T47D (cell line): ENCODE data around the gene SIMC1.

ENCODE experiments used
- DNase-seq, 2 experiments: peaks; one replicate each; pipeline versions ENCODE4 v3.0.0 to v3.0.0-alpha.2; 2011 to 2012; ENCODE audit warnings: low read depth in 1 of 2, low spot score in 1 of 2
- JUND ChIP-seq: IDR thresholded peaks from 2 replicates; pipeline ENCODE4 v1.6.1; 2012; ENCODE audit warnings: low read depth
- in situ Hi-C: cut with HindIII; loops from 2 replicates; pipeline ENCODE4 v1.10.0; 2016; ENCODE audit warnings: low sequenced_read_pairs, low pct_unique_long_range_greater_than_20kb

Gene SIMC1

DNA sequence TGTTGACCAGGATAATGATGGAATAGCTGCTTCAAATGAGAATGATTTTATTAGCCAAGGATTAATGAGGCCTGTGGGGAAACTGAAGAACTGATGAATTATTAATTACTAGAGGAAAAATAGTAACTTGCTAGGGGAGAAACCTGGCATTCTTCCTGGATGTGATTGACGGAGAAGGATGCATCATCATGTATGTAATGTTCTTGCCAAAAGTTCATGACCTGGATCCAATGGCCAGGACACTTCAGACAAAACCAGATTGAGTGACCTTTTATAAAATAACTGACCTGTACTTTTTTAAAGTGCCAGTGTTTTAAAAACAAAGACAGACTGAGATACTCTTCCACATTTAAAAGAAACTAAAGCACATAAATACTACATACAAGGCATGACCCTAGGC lies 99.7 kb downstream of the SIMC1 start:
- no peak for DNase-seq
- in situ Hi-C loops: no loop called here
- TF ChIP-seq JUND: no peak

DNA sequence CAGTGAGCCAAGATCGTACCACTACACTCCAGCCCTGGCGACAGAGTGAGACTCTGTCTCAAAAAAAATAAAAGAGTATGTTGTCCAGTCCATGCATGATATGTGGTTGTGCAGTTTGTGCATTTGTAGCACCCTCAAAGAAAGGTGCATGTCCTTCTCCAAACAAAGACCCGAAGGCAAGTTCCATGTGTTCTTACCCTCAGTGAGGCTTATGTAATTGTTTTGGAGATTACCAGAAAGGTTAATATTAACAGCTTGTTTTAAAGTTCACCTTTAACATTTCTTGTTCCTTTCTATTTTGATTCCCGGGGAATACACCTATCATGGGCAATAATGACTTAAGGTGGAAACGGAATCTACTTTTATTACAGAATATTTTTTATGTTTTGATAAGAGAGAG lies 101.1 kb downstream of the SIMC1 start:
- DNase-seq: no peak
- in situ Hi-C loops: no loop called here
- no peak for TF ChIP-seq JUND

DNA sequence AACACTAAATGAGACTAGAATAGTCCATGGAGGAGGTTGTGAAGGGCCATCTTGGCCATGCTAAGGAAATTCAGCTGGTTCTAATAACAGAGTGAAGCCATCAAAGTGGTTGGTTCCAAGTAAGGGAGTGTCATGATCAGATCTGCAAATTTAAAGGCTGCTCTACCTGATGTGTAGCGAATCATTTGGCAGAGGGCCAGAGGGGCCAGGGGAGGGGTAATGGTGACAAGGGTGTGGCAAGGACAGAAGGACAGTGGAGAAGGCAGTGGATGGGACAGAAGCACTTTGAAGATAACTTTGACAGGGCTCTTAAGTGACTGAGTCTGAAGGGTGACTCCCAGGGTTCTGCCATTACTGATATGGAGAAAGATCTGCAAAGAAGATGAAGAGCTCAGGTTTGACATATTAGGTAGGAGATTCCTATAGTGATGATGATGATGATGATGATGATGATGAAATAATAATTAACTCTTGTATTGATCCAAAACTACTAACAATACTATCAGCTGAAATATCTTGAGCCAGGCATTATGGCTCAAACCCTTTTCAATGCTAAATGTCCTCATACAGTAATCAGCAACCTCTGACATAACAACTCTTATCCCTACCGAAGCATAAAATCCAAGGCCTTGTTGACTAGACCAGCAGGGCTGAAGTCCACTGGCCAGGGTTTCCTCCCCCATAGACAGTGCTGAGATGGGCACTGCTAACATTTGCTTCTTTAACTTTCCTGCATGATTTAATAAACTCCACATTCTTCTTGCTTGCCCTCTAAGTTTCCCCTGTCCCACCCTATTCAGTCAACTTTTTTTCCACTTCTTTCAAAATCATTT lies 103.3 kb downstream of the SIMC1 start:
- in situ Hi-C loops: no loop called here
- DNase-seq: no peak
- TF ChIP-seq JUND: no peak

DNA sequence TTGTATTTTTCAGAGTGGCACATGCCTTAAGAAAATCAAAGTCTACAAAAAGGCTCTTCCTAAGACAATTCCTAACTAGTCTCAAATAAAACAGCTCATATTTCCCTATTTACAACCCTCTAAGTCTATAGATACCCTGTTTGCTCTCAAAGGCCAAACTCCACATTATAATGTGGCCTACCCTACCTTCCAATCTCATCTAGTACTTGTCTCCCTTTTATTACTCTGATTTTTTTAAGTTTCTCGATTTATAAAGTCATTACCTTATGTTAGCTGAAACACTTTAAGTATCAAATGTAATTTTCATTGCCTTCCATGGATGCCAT lies 103.9 kb downstream of the SIMC1 start:
- TF ChIP-seq JUND: no peak

DNA sequence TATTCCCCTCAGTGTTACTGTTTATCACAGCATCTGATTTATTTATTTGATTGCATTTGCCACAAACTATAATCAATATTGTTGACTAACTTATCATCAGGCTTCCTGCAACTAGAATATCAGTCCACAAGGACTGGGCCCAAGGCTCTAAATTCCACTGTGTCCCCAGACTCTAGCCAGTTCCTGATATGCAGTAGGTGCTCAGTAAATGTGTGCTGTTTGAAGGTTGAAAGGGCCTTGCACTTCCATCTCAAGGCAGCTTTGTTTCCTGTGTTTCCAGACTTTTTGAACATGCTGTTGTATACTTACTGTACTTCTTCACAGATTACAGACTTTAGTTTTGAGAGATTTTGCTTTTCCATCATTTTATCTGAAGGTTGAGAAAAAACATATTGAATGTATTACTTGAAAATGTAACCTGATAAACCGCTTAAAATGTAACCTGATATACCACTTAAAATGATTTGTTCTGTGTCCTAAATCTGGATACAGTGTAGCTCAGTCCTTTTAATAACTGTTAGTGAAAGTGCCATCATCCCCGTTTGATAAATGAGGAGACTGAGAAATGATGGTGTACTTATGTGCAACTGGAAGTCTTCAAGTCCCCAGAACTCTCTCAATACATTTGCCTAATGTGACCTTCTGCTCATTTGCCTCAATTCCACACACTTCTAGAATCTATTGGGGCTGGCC lies 104.7 kb downstream of the SIMC1 start:
- DNase-seq: no peak
- in situ Hi-C loops: no loop called here
- no peak for TF ChIP-seq JUND

More for the DNA sequence above, 103.9 kb downstream of the SIMC1 start:
- in situ Hi-C loops: no loop called here
- DNase-seq: no peak

DNA sequence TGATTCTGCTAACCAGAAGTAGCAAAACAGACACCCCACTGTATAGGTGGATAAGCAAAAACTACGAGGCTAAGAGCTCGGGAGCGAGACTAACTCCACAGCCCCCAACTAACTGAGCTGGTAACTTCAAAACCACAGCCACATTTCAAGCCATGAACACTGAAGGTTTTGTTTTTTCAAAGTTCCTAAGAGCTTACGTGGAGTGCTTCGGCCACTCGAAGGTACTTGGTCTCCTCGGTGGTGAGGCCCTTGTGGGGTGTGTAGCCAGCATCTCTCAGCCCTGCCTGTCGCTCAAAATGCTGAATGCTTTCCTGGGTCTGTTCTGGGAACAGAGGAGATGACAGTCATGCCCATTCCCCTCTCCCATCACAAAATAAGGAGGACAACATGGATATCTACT lies 112.2 kb downstream of the SIMC1 start:
- in situ Hi-C loops: no loop called here
- no peak for TF ChIP-seq JUND
- no peak for DNase-seq

DNA sequence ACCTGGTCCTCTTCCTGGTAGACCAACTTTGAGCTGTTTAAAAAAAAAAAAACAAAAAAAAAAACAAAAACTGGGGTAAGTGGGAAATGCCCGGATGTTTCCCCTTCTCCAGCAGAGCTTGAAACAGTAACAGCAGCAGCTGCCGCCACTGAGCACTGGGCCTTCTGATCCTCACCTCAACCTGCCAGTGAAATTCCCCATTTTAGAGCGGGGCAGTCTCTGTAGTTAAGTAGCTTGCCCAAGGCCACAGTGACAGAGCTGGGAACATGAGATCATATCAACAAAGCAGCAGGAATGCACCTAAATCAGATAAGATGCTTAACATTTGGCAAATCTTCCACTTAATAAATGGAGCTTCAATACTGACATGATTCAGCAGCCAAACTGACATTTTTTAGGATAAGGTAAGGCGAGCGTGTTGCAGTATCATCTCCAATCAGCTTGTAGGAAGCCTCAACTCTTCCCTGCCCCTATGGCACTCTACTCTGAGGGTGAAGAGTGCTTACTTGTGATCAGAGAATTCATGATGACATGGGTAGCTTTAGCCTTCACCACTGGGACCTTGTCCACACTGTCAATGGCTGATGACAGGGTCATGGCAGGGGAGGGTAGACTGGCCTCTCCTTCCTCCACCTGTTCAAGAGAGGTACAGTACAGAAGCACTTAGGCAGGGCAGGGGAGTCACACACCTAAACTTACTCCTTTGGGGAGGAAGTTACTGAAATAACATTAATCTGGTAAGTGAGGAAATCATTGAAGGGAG lies 114.1 kb downstream of the SIMC1 start:
- TF ChIP-seq JUND: no peak
- in situ Hi-C loops: no loop called here
- peak in 1 of 2 experiments; percentile 28 for DNase-seq

DNA sequence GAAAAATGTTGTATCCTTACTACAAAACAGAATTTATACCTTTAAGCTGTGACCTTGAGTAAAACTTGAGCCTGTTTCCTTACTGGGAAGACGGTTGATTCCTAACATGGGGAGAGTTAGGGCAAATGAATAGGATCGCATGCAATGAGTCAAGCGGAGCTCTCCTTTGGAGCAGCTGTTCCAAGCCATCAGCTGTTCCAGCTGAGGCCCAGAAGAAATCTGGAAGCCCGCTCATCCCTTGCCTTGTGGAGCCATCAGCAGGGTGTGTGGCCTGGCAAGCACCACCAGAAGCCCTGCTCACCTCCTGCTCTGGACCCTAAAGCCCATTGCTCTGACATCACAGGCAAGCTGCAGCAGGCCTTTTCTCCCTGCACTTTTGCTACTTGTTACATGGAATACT lies 115.3 kb downstream of the SIMC1 start:
- no peak for TF ChIP-seq JUND
- in situ Hi-C loops: no loop called here
- no peak for DNase-seq

DNA sequence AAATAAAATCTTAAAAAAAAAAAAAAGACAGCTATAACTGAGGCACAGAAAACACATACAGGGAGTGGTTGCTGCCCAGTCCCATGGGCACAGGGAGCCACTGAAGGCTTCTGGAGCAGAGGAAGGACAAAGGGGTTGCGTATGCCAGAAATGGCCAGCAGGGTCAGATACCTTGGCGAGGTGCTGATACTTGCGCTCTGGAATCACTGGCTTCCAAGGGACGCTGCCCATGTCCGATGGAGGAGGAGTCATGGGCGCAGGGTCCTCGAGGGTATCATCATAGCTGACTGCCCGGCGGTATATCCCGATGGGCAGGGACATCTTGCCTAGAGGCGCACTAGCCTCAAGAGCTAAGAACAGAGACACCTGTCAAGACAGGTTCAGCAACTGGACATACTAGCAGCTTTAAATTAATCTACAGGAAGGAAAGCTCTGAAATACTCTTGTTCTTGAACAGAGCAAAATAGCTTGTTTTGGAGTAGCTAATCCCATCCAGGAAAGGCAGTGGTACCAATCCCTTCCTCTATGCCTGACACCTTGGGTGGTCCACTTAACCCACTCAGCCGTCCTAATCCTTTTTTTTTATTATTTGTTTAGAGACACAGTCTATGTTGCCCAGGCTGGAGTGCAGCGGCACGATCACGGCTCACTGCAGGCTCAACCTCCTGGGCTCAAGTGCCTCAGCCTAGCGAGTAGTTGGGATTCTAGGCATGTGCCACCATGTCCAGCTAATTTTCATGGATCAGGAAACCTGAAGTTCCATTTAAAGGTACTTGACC lies 117.4 kb downstream of the SIMC1 start:
- no peak for DNase-seq
- in situ Hi-C loops: no loop called here
- no peak for TF ChIP-seq JUND

DNA sequence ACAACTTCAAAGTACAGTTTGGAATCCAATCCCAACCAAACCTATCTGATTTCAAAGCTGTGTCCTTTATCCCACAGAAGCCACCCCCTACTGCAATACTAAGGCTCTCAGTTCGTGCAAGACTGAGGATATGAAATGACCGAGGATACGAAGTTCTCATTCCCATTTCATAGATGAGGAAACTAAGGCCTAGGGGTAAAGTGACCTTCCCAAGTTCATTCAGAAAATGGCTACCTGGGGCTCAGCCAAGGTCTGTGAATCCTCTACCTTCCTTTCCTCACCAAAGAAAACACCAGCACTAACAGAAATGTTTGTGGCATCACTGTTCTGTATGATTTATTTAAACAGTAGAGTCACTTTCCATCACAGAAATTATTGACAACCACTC lies 117.9 kb downstream of the SIMC1 start:
- no peak for TF ChIP-seq JUND
- in situ Hi-C loops: no loop called here
- DNase-seq: no peak

DNA sequence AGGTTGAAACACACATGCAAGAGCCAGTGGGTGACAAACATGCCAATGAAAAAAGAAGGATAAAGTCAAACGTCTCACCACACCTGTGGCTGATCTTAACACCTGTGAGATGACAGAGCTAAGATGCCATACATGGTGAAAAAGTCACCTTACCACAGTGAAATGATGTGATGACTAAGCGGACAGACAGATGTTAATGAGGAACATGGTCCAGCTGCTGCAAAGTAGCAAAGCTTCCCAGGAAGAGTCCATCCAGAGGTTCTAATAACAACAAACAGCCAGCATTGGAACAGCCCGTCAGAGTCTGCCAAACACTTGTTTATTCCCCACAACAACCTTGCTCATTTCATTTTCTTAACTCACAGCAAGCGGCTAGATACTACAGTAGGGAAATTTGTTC lies 121.4 kb downstream of the SIMC1 start:
- DNase-seq: no peak
- in situ Hi-C loops: no loop called here
- TF ChIP-seq JUND: no peak

DNA sequence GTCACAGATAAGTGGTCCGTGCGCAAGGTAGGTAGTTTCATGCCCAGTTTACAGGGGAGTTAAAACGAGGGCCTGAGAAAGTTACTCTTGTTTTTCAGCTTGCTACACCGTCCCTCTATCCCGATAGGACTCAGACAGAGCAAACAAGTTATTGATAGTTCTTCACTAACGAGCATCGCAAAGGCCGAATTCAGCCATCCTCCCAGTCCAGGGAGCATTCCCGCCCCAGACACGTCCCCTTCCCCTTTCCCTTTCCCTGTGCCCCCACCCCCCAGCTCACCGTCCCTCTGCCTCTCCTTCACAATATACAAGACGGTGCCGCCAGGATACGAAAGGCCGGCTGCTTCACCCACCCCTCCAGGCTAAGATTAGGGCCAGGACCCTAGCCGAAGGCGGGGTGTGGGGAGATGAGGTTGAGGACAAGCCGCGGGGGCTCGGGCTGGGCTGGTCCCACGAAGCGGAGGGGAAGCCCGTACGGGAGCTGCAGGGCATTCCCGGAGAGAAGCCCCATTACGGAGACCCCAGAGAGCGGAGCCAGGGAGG lies 122.7 kb downstream of the SIMC1 start:
- no peak for TF ChIP-seq JUND
- peak in 1 of 2 experiments; percentile 10 for DNase-seq
- in situ Hi-C loops: no loop called here
